Osteoblast (primary cell): ENCODE data around the gene ERC1. TPM values are rescaled to one million over a fixed set of nuclear protein-coding genes. Genes with fewer than 3 reads are reported as not detected.

Experiments
- DNase-seq: peaks from one replicate; pipeline ENCODE4 v3.0.0; 2011; ENCODE audit warnings: low spot score, mixed read lengths; ENCODE audit not compliant: insufficient read length; ENCODE audit errors: missing footprints
- H2AFZ ChIP-seq: 2 replicates; pipeline ENCODE4 v1.6.0; 2011; ENCODE audit warnings: mild to moderate bottlenecking, low read length
- H3K27ac ChIP-seq: 2 replicates; pipeline ENCODE4 v1.5.1; 2011; ENCODE audit warnings: mild to moderate bottlenecking, low read depth, low read length, moderate library complexity
- H3K27me3 ChIP-seq: 2 replicates; pipeline ENCODE4 v1.6.0; 2012; ENCODE audit warnings: mild to moderate bottlenecking, control low read depth, inconsistent platforms, low read length, moderate library complexity; ENCODE audit not compliant: insufficient read depth
- H3K36me3 ChIP-seq: 2 replicates; pipeline ENCODE4 v1.5.1; 2011; ENCODE audit warnings: mild to moderate bottlenecking, low read length, control low read depth, moderate library complexity; ENCODE audit not compliant: insufficient read depth
- H3K4me1 ChIP-seq: 2 replicates; pipeline ENCODE4 v1.5.1; 2011; ENCODE audit warnings: mild to moderate bottlenecking, low read length, control low read depth, moderate library complexity; ENCODE audit not compliant: insufficient read depth
- H3K4me2 ChIP-seq: 2 replicates; pipeline ENCODE4 v1.6.0; 2011; ENCODE audit warnings: mild to moderate bottlenecking, low read length; ENCODE audit not compliant: insufficient read depth
- H3K4me3 ChIP-seq: fragments of 200-600 bp; sonication (generic); 3 replicates; pipeline ENCODE4 v1.5.1; 2012; ENCODE audit warnings: mild to moderate bottlenecking, low read length, inconsistent platforms; ENCODE audit not compliant: insufficient read depth
- H3K79me2 ChIP-seq: 2 replicates; pipeline ENCODE4 v1.6.0; 2012; ENCODE audit warnings: mild to moderate bottlenecking, low read length, control low read depth, inconsistent platforms; ENCODE audit not compliant: insufficient read depth
- H3K9me3 ChIP-seq: 2 replicates; pipeline ENCODE4 v1.5.1; 2011; ENCODE audit warnings: low read depth, low read length, control low read depth
- H4K20me1 ChIP-seq: 2 replicates; pipeline ENCODE4 v1.6.0; 2012; ENCODE audit warnings: mild to moderate bottlenecking, low read length, control low read depth; ENCODE audit not compliant: insufficient read depth
- total RNA-seq: library from RNA; depleted of rRNA; stranded (reverse); fragments of >200 nt; gene quantifications from 2 replicates; pipeline ENCODE4 v1.2.3, GENCODE V29; 2012
- TF ChIP-seq, protein P1 (sequence below): IDR thresholded peaks from 2 replicates; pipeline ENCODE4 v1.5.1; 2011; ENCODE audit warnings: mild to moderate bottlenecking, low read depth, low read length, moderate library complexity; ENCODE audit errors: extremely low read depth

Gene ERC1
- total RNA-seq, 1 donor: 36.2 TPM

- H3K4me2 ChIP-seq: no peak overlapping the region
- DNase-seq: no peak
- no peaks in the 10 kb centered on the region for H3K9me3 ChIP-seq
- H4K20me1 ChIP-seq: no peaks in the 10 kb centered on the region
- no peaks in the 10 kb centered on the region for H3K27me3 ChIP-seq
- no peaks in the 10 kb centered on the region for H3K36me3 ChIP-seq
- no peak overlapping the region for H2AFZ ChIP-seq
- peaks cover 48% of the 10 kb centered on the region for H3K79me2 ChIP-seq
- TF ChIP-seq, protein P1, sequence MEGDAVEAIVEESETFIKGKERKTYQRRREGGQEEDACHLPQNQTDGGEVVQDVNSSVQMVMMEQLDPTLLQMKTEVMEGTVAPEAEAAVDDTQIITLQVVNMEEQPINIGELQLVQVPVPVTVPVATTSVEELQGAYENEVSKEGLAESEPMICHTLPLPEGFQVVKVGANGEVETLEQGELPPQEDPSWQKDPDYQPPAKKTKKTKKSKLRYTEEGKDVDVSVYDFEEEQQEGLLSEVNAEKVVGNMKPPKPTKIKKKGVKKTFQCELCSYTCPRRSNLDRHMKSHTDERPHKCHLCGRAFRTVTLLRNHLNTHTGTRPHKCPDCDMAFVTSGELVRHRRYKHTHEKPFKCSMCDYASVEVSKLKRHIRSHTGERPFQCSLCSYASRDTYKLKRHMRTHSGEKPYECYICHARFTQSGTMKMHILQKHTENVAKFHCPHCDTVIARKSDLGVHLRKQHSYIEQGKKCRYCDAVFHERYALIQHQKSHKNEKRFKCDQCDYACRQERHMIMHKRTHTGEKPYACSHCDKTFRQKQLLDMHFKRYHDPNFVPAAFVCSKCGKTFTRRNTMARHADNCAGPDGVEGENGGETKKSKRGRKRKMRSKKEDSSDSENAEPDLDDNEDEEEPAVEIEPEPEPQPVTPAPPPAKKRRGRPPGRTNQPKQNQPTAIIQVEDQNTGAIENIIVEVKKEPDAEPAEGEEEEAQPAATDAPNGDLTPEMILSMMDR: no peak
- no peak overlapping the region for H3K4me3 ChIP-seq
- H3K4me1 ChIP-seq: no peaks in the 10 kb centered on the region
- H3K27ac ChIP-seq: no peak overlapping the region
These were observed 62.7 kb downstream of the ERC1 start for GRCh38 chr12:1053690-1054089.

DNA sequence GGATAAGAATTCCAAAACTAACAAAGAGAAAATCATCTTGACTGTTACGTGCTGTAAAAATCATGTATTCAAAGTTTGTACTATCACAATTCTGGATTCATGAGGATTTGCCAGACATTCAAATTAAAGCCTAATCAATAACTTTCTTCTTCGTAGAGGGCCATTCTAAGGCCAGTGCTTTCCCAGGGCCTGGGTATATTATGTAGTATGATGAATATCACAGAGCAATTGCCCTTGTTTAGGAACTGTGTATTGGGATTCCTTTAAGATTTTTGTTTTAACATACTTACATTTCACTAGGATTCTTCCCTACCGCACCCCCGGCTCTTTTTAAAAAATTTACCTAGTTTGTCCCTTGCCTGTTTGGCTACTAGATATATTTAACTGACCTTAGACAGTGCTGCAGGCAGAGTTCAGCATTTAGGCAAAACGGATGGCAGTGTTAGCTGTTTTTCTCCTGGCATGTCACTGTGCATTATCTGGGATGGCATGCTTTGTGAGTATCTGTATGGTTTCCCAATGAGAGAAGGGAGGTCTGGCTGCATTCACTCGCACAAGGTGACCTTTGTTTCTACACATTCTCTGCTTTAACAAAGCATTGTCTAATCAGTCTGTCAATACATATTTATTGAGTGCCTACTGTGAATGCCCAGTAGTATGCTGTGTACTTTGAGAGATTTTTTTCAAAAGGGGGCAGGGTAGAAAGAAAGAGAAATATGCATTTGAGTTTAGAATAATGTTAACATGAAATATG is 63.3 kb downstream of the ERC1 start:
- Histone ChIP-seq H3K9me3 (no peaks in the 10 kb centered on the region), H2AFZ (no peak overlapping the region), H3K27me3 (no peaks in the 10 kb centered on the region), H3K4me1 (no peaks in the 10 kb centered on the region), H3K79me2 (peaks cover 48% of the 10 kb centered on the region), H3K4me2 (no peak overlapping the region), H4K20me1 (no peaks in the 10 kb centered on the region), H3K27ac (no peak overlapping the region), H3K4me3 (no peak overlapping the region), H3K36me3 (no peaks in the 10 kb centered on the region)
- no peak for DNase-seq
- TF ChIP-seq, protein P1: no peak

DNA sequence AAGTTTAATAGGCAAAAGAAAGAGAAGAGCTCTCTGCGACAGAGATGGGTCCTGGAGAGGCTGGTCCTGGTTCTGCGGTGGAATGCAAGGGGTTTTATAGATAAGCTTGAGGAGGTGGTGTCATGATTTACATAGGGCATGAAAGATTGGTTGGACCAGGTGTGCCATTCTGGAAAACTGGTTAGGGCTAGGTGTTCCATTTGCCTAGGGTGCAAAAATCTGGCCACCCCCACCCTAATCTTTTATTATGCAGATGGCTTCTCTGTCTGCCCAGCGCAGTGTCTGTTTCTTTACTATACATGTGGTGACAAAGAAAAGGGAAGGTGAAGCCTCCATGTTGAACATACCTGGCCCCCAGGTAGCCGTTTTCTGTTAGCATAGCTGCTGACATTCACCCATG is 65.4 kb downstream of the ERC1 start:
- H3K9me3 ChIP-seq: no peaks in the 10 kb centered on the region
- H3K27ac ChIP-seq: no peak overlapping the region
- H3K27me3 ChIP-seq: no peaks in the 10 kb centered on the region
- no peaks in the 10 kb centered on the region for H3K36me3 ChIP-seq
- no peak for DNase-seq
- no peak overlapping the region for H3K4me2 ChIP-seq
- H3K4me1 ChIP-seq: no peaks in the 10 kb centered on the region
- H2AFZ ChIP-seq: no peak overlapping the region
- H3K4me3 ChIP-seq: no peak overlapping the region
- TF ChIP-seq, protein P1: no peak
- H4K20me1 ChIP-seq: no peaks in the 10 kb centered on the region
- peaks cover 45% of the 10 kb centered on the region for H3K79me2 ChIP-seq

GRCh38 chr12:1058423-1058822 is 67.4 kb downstream of the ERC1 start:
- DNase-seq: no peak
- no peaks in the 10 kb centered on the region for H4K20me1 ChIP-seq
- H3K27me3 ChIP-seq: no peaks in the 10 kb centered on the region

More at GRCh38 chr12:1058423-1058822, 67.4 kb downstream of the ERC1 start:
- H3K36me3 ChIP-seq: no peaks in the 10 kb centered on the region
- H2AFZ ChIP-seq: no peak overlapping the region
- H3K79me2 ChIP-seq: peaks cover 54% of the 10 kb centered on the region
- H3K27ac ChIP-seq: no peak overlapping the region
- TF ChIP-seq, protein P1: no peak
- no peak overlapping the region for H3K4me2 ChIP-seq
- no peaks in the 10 kb centered on the region for H3K9me3 ChIP-seq
- H3K4me3 ChIP-seq: no peak overlapping the region
- H3K4me1 ChIP-seq: no peaks in the 10 kb centered on the region
